NCI-H2107 treated with DMSO at 0.1 percent for 48 hours (cell line): ENCODE results near the gene SMARCAL1.
"Not testable (repeated sequence)": the region's sequence is repeated elsewhere in the genome, so short reads cannot be mapped to it uniquely, and the experiment has no call there.

Experiments used
- DNase-seq: peaks from one replicate; lab custom pipeline; 2025; ENCODE audit not compliant: unreplicated experiment; lab: John Stamatoyannopoulos, UW

The SMARCAL1 gene

DNA sequence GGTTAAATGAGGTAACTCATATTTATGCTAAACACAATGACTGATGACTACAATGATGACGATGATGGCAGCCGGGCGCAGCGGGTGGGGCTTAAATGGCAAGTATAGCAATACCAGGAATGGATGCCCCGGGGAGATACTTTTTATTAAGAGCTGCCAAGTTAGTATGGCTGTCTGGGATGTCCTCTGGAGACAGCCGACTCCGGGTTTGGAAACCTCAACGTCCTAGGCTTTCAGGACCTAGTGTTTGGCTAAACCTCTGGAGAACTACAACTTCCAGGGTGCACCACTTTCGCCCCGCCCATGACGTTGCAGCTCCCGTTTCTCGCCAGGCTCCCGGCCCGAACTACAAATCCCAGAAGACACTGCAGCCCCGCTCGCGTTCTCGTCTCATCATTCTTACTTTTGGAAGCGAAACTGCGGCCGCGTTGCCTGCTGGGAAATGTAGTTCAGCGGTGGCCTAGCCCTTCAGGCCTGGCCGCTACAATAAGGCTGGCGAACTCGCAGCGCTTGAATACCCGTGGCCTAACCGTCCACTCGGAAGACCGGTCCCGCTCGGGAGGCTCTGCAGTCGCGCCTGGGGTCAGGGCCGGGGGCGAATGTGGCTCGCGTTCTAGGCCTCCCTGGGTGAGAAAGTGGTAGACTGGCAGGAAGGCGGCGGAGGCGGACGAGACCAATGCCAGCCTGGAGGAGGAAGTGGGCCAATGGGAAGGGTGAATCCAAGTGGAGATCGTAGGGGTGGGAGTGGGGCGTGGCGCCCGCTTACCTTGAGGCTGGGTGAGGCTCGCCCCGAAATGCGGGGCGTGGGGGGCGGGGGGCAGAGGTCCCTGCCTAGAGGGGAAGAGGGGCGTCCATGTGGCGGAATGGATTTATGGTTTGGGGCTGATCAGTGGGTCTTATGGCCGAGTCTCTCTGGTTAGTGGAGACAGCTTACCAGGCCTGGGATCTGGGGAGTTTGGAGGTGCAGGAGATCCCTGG, at the start of gene SMARCAL1:
SMARCAL1 (plus strand) TSS at position 463 of the 978 bp plus-strand sequence. CDS start 2,221 bp downstream, outside the sequence.
- peak; percentile 97 for DNase-seq

DNA sequence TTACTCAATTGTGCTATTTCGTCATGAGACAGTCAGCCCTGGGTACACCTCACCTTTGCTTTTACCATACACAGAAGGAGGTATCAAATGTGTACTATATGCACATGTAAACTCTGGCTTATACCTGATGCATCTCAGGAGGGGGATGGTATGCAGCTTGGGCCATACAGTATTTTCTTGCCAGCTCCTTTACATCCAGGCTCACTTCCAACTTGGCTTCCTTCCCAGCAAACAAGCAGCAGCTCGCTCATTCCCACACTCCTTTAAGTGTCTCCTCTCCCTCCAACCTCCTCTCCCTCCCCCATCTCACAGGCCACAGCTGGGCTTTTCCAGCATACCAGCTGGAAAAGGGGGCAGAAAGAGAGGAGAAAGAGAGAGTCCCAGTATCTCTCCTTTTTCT, 49.6 kb upstream of the SMARCAL1 start:
- DNase-seq = peak; percentile 27

DNA sequence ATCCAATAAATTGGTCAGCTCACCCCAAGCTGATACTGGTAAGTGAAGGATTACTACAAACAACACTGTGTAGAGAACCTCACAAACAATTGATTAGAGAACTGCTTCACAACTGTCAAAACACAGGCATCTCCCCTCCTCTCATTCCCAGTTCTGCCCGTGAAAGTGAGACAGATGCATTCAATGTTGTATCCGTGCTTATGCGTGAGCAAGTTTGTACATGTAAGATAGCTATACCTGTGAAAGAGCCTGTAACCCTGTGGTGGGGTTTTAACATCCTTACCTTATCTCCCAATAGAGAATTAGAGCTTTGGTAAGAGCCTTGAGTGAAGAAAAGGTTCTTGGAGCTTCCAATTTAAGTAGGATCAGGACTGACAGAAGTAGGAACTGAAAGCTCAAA, 49.1 kb upstream of the SMARCAL1 start:
- no peak for DNase-seq

DNA sequence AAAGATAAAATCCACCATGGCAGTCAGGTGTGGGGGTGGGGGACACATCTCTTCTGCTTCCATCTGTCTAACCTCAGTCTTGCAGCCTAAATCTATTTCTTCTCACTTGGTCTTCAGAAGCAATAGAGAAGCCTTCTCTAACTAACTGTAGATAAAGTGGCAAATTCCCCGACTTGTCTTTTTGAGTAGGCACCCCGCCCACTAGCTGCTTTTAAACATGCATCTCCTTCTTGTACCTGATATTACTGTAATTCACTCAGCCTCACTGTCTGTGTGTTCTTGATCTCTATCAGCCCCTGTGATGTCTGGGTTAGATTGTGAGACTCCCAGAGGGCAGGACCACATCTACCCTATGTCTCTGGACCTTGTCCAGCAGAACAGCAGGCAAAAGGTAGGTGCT, 46.8 kb upstream of the SMARCAL1 start:
- DNase-seq = no peak

DNA sequence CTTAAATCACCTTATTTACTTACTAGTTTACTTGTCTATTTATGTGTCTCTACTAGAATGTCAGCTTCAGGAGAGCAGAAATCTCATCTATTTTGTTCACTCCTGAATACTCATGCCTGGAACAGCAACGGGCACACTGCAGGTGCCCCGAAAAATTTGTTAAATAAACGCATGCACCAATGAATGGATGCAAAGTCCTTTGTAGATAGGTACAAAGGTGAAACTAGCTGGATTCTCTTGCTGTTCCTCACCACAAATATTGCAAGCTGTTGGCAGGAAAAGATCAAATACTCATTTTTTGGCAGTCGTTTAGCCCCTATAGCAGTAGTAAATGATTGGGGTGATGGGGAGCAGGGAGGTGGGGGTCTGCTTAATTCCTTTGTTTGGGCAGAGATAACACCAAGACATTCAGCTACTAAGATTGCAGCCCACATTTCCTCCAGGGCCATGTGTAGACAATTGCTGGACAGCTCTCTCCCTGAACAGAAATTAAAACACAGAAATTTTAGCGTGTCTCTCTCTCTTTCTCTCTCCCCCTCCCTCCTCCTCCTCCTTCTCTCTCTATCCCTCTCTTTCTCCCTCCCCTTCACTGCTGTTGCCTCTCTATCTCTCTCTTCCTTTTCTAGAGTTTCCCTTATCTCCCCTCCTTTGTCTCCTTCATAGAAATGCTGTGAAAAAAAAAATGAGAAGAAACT, 45.4 kb upstream of the SMARCAL1 start:
- no peak for DNase-seq

DNA sequence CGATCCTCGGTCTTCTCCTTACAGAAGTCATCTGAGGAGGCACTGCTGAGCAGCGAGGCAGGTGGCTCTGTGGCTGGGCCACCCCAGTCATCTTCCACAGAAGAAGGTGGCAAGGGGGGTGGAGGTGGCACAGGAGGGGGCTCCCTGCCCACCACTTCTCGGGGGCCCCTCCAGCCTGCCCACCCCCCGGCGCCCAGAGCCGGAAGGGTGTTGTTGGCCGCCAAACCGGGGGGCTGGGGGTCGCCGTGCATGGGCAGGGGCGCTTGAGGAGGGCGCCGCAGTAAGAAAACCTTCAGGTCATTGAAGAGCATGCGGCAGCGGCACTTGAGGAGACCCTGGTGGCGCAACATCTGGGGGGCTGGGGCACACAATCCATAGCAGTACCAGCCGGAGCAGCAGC, 42.5 kb upstream of the SMARCAL1 start:
- DNase-seq = no peak

DNA sequence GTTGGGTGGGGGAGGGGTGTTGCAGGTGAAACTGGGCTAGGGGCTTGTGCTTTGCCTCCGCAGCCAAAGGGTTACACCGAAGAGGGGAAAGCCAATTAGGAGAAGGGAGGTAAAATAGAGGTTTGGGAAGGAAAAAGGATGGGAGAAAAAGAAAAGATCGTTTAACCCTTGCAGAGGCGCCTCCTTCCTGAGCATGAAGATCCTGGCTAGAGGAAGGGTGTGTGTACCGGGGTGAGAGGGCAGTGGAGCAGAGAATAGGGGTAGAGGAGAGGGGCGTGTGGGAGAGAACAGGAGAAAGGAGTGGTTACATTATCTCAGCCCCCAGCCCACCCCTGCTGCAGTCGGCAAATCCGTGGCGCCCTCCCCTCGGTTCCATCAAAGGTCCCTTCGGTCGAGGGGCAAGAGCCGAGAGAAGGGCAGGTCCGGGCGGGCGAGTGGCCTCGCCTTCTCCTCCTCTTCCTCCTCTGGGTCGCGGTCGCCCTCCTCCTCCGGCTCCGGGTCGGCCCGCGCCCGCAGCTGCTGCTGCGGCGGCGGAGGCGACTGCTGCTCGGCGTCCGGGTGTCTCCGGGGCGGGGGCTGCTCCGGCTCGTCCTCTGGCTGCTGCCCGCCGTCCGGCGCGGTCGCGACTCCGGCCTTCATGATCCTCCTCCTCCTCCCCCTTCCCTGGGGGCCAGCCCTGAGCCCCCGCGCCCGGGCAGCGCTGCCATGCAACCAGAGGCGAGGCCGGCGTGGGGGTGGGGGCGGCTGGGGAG, 41.1 kb upstream of the SMARCAL1 start:
- no peak for DNase-seq

DNA sequence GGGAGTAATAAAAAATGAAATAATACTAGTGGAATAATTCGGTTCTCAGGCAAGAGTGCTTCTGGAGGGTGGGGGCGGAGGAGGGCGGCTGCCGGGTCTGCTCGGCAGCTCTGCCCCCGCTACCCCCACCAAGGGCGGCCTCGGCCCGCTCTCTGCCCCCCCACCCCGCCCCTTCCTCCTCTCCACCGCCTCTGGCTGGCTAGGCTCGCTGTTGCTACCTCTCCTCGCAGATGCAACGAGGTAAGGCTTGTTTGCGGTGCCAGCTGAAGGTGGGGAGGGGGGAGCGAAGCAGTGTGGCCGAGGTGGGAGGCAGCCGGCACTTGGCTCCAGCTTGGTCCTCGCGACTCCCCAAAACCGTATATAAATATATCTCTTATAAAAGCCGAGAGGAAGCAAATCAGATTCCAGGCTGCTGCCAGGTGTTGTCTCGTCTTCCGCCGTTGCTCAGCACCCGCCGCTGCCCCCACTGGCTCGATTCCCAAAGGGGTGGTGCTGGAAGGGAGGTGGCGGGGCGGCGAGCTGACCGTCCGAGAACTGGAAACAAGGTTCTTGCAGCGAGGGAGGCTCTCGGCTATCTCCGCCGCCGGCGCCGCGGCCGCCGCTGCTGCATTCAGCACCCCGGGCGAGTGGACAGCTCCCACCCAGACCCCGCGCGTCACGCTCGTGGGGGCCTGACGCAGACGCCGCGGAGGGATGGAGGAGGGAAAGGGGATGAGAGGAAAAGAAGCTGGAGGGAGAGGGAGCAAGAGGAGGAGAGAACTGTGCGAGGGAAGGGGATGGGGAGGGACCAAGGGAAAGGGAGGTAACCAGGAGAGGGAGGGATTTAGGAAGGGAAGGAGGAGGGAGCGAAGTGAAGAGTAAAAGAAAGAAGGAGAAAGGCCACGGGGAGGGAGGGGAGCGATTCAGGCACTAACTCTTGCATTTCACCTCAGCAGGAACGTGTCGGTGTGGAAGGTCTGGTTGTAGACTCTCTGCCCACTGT, 40.3 kb upstream of the SMARCAL1 start, which contains the start of gene MARCHF4:
MARCHF4 (minus strand) TSS at position 763 of the 982 bp plus-strand sequence. CDS start 2,223 bp downstream, outside the sequence.
- peak; percentile 45 for DNase-seq

DNA sequence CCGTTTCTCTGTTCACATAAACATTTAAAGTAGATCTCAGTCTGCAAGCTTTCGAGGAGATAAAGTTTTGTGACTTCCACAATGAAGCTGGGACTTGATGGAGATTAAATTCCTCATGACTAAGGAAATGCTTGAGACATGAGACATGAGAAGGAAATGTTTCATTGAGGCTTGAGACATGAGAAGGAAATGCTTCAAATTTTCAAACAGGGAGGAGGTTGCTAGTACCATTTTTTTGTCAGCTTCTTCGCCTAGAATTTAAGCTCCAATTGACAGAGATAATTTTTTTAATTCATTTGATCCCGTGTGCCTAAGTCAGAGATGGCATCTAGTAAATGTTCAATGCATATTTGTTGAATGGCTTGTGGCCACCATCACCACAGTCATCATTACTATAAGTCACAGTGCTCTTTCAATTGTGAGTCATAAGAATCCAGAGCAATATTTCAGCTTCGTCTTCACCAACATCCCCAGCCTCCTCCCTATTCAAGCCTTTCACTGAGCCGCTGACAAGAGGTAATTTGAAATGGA, 39.5 kb upstream of the SMARCAL1 start:
- DNase-seq = no peak

DNA sequence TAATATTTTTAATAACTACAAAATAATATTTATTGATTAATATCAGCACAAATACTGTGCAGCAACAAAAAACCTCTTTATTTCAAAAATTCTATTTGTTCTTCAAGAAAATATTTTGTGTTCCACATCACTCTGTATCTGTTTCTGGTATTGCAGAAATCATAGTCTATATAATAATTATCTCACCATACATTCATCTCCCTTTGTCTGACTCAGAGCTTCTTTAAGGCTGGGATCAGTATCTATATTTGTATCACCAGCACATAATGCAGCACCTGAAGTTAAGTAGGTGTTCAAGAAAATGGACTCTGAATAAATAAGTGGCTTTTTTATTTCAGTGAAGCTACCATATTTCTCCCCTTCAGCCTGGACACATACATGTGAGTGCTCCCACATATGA, 38.4 kb upstream of the SMARCAL1 start:
- DNase-seq = no peak

DNA sequence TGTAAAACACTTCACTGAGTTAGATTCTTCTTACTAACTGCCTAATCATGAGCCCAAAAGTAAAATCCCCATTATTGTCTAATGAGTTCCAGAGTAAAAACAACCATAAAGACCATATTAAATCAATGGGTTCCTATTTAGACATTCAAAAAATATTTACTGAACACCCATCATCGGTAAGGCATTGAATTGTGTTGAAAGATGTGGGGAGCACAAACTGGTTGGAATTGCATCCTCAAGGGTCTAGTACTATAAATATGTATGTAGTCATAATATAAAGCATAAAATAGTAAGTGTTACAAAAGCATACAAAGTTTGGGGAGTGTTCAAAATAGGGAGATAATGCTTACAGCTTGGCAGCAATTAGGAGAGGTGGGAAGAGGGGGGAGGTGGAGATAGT, 37.0 kb upstream of the SMARCAL1 start:
- DNase-seq = no peak

DNA sequence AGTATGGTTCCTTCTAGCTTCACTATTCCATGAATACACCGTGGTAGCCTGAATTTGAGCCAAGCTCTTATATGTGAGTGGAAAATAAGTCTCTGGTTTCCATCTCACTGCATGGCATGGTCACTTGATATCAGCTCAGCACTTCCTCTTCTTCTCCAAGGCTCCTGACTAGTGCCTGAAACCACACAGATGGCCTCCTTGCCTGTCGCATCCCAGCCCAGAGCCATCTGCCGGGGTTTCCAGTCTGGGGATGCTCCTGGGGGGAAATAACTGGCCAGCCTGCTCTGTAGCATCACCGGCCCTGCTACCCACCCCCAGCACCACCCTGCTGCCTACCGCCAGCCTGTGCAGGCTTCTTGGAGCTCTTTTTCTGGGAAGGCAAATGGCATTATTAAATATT, 32.3 kb upstream of the SMARCAL1 start:
- no peak for DNase-seq

DNA sequence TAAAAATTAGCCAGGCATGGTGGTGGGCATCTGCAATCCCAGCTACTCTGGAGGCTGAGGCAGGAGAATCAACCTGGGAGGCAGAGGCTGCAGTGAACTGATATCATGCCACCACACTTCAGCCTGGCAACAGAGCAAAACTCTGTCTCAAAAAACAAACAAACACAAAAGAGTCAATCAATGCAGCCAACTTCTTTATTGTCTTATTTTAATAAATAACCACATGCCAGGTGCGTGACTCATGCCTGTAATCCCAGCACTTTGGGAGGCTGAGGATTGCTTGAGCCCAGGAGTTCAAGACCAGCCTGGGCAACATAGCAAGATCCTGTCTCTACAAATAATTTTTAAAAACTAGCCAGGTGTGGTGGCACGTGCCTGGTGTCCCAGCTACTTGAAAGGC, 27.9 kb upstream of the SMARCAL1 start:
- not testable (repeated sequence) for DNase-seq

DNA sequence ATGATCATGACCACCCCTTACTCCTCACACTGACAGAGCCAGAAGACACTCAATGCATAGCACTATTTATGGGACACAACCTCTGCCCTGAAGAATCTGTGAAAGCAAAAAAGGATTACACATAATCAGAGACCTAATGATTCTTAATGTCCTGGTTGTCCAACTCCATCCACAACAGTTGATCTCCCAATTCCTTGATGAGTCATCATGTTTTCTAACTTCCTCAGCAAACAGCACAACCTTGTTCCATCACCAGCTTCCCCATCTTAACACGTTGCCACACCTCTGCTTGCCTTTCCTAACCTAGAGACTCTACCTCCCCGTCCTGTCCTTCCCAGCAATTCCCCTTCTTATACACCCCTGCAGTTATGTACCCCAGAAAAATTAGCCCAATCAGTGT, 26.8 kb upstream of the SMARCAL1 start:
- no peak for DNase-seq

DNA sequence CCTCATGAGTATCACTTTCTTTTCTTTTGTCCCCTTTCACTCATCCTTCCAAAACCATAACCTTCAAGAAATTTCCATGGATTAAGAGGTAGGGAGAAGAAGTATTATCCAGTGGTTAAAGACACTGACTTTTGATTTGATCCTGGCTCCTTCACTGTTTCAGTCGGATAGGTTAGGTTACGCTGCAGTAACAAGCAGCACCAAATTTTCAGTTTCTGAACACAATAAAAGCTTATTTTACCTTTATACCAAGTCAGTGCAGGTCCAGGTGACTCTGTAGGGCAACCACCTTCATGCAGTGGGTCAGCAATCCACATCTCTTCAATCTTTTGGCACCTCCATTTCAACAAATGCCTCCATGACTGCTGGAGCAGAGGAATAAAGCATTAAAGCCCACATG, 25.0 kb upstream of the SMARCAL1 start:
- DNase-seq = no peak

DNA sequence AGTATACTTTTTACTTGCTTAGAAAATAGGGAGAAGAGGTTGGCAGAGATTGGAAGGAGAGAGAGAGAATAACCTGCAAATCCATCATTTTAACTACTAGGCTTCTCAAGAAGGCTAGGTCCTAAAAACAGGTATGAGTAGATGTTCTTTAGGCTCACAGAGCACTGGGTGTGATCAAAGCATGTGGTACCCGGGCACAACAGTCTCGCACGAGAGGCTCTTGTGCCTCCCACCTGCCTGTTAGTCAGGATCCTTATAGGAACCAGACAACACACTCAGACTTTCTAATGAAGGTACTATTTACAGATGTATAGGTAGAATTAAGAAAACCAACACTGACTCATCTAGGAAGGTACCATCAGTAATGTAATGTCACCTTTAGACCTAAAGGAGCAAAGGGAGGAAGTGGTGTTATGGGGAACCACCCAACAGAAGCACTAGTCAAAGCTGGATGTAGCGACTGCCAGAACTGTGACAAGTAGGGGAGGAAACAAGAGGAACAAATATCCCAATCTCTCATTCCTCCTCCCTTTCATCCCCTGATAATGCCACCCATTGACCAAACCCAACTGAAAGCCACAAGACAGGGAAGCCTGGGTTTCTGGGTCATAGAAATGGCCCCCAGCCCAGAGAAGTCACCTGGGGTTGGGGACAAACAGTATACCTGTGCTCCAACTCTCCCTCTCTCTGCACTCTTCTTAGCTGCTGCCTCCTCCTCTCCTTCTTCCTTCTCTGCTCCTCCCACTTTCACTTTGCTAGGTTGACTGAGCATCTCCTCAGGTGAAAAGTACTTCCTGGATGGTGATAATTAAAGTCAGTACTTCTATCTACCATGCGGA, 24.0 kb upstream of the SMARCAL1 start:
- no peak for DNase-seq

DNA sequence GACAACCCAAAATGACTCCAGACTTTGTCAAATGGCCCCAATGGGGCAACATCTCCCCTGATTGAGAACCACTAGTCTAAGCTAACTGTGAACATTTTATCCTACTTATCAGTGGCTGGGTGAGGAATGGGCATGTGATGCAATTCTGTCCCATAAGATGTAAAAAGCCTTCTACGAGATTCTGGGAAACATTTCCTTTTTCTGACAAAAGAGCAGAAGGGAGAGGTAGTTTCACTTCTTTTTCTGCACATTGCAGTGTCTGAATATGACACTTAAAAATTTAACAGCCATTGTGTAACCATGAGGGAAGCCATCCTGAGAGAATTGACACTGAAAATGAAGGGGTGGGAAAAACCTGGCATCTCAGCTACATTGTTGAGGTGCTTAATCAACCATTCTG, 22.7 kb upstream of the SMARCAL1 start:
- no peak for DNase-seq

DNA sequence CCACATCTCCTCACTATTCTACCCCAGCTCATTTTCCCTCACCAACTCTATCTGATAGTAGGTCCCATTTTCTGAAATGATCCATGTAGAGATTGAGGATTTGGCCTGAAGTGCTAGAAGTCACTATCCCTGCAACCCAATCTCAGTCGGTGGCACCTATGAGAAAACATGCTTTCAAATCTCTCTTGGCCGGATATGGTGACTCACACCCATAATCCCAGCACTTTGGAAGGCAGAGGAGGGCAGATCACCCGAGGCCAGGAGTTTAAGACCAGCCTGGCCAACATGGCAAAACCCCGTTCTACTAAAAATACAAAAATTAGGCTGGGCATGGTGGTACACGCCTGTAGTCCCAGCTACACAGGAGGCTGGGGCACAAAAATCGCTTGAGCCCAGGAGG, 20.9 kb upstream of the SMARCAL1 start:
- DNase-seq = no peak

DNA sequence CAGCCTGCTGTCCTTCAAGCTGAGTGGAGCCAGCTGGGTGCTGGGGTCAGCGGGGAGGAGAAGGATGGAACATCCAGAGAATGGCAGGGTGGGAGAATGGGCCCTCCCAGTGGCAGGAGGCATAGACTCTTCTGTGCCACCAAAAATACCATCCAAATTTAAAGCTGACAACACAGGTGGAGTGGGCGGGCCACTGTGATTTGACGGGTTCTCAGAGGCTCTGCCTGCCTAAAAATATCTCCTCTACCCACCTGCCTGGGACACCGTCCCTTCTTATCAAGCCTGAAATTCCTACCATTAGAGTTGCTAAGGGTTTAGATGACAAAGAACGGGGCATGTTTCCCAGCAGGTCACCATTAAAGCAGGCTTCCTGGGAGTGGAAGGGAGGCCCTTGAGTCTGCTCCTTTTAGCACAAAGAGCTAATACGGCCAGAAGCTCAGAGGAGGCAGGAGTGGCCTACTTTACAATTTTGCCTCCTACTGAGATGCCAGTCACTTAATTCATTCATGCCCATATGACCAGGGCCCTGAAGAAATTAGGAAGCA, 20.2 kb upstream of the SMARCAL1 start:
- peak; percentile 25 for DNase-seq
